GM21526 (cell line): Measurements from ENCODE around the gene TMEM51.
"Not testable (repeated sequence)": the region's sequence is repeated elsewhere in the genome, so short reads cannot be mapped to it uniquely, and the experiment has no call there.

Experiments used
- ATAC-seq: cut with Tn5 transposase; IDR thresholded peaks from one replicate; pipeline ENCODE4 v1.9.1; 2021; ENCODE audit warnings: moderate library complexity; ENCODE audit not compliant: unreplicated experiment, low FRiP score

Gene TMEM51

DNA sequence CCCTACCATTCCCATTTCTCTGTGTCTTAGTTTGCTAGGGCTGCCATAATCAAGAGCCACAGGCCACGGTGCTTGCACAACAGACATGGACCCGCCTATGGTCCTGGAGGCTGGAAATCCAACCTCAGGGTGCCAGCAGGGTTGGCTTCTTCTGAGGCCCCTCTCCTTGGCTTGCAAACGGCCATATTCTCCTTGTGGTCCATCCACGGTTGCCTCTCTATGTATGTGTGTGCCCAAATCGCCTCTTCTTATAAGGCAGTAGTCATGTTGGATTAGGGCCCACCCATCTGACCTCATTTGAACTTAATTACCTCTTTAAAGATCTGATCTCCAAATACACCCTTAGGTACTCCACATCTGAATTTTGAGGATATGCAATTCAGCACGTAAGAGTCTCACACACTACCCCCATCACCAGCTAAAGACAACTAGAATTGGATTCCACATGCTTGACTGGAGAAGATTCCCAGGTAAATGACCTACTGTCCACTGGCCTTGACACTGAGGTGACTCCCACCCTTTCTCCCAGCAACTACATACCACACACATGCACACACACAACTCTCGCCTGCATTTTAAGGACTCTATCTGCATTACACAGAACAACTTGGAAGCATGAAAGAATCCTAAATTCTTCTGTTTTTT, 28.3 kb upstream of the TMEM51 start:
- ATAC-seq, result no peak

DNA sequence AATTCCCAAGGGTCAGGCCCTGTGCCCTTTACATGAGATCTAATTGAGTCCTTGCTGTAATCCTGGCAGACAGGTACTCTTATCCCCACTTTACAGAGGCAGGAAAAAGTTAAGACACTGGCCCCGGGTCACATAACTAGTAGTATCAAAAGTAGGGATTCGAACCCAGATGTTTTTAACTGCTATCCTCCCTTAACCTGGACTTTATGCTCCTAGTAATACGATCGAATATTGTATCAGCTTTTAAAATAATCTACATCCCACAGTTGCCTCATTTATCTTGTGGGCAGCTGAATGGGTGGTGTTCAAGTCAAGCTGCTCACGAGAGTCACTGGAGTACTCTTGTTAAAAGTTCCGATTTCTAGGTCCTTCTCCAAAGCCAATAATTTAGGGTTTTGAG, 25.5 kb upstream of the TMEM51 start:
- no peak for ATAC-seq

DNA sequence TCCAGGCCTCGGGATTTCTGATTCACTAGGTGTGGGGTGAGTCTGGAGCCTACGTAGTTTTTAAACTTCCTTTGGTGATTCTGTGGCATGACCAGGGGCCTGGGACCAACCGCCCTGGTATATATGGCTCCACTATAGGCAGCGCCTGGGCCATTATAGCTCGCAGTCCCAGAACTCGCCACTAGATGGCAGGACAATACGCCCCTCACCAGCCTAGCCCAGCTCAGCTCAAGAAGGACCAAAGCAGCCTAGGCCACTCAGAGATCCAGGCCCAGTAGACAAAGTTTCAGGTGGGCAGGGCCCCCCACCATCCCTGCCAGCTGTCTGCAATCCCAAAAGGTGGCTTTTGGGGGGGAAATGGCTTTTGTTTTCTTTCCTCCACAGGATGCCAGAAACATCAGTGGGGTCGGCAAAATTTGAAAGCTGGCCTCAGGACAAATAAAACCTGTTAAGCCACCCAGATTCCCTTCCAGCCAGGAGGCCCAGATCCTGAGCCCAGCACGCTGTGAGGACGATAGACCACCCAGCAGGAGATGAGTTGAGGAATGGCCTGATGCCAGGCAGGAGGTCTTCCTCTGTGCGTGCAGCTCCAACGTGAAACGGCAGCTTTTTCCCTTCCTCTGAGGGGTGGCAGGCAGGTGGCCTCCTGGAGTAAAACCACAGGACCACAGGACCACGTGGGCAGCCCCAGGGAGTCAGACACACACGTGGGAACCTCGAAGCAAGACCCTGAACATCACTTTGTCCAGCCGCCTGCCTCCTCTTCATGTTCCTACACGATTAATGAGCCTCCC, 24.8 kb upstream of the TMEM51 start:
- no peak for ATAC-seq

DNA sequence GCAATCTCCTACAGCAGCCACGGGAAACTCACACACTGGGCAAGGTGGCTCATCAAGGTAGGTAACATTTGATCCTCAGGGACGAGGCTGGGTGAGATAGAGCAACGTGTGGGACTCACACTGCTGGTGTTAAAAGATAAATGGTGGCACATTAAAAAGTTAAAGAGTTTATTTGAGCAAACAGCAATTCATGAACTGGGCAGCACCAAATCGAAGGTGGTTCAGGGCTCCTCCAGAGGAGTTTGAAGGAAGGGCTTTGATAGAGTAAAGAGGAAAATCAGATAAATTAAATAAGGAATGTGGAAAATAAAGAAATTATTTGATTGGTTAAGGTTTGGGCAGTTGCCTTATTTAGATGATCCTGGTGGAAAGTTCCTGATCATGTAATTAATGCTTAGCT, 23.6 kb upstream of the TMEM51 start:
- ATAC-seq, result no peak

DNA sequence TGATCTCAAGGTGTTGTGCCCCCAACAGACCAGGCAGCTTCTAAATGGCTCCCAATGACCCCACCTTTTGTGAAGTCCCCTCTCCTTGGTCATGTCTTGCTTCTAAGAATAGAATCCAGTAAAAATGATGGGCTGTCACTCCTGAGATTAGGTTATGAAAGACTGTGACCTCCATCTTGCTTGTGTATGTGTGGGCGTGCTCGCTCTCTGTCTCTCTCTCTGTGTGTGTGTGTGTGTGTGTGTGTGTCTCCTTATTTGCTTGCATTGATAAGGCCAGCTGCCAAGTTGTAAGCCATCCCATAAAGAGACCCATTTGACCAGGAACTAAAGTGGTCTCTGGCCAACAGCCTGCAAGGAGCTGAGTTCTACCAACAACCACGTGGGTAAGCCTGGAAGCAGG, 22.9 kb upstream of the TMEM51 start:
- no peak for ATAC-seq

DNA sequence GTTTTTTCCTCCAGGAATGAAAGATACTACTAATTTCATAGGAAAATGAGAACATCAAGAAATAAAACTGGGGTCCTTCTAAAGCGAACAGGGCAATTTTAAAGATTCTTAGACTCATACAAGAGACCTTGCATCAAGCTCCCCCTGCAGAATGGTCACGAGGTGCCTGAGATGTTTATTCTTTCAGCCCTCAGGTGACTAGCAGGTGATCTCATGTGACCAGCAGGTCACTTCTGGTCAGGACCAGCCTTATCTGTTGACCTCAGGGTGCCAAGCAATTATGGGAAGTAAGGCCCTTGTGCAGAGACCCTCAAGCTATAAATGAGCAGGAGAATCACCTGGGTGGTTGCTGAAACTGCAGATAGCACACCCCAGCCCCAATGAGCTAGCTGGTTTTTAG, 20.6 kb upstream of the TMEM51 start:
- ATAC-seq, result no peak

DNA sequence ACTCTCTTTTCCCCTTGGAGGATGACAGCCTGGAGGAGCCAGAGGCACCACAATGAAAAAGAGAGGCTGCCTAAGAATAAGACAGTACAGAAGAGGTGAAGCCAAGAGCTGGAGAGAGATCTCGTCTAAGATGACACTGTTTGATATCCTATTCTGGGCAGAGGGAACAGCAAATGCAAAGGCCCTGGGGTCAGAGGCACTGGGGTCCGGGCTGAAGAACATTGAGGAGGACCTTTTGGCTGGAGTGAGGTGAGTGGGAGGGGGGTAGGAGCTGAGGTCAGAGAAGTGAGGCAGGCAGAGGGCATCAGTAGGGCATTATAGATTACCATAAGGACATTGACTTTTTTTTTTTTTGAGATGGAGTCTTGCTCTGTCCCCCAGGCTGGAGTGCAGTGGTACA, 19.3 kb upstream of the TMEM51 start:
- ATAC-seq, result no peak

DNA sequence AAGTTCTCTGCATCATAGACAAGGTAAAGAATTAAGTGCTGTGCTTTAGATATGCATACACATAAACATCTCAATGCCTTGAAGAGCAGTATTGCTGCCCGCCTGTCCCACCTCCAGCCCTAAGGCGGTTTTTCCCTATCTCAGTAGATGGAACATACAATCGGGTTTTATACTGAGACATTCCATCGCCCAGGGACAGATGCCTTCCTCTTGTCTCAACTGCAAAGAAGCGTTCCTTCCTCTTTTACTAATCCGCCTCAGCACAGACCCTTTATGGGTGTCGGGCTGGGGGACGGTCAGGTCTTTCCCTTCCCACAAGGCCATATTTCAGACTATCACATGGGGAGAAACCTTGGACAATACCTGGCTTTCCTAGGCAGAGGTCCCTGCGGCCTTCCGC, 17.9 kb upstream of the TMEM51 start:
- not testable (repeated sequence) for ATAC-seq

DNA sequence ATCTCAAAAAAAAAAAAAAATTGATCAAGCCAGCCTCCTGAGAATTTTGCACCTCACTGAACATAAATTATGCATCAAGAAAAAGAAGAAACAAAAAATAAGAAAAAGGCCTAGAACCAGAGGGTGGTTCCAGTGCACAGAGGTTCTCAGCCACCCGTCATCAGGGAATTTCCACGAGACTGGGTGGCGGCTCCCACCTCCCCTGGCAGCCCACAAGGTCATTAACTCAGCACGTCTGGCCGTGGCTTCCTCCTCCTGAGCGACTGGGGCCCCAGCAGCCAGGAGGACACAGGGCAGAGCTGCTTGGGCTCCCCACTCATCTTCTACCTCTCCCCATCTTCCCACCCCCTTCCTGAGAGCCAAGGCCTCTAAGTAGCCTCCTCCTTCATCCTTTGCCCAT, 15.7 kb upstream of the TMEM51 start:
- ATAC-seq, result no peak

DNA sequence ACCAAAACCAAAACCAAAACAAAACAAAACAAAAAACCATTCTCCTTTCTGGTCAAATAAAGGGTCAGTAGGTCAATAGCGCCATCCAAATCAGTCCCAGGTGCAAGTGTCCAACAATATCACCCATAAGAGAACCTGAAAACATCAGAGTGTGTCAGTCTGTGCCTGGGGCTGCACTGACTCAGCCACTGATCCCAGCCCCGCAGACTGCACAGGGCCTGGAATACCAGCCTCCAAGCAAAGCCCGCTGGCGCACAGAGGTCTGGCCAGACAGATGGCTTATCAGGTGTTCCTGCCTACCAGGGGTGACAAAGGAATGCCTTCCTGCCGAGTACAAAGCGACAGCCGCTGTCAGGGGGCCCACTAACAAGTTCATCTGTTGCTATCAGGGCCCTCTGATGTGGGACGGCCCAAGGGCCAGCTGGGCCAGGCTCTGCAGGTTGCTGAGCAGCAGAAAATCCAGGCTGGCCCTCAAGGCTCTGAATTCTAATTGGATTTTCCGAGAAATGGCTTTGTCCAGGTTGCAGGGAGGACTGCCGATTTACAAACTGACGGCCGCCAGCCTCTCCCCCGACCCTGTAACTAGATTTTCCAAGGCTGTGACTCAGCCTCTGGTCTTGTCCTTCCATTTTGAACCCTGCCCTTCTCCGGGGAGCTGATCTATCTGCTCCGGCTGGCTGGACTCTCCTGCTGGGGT, 13.7 kb upstream of the TMEM51 start:
- ATAC-seq, result no peak

DNA sequence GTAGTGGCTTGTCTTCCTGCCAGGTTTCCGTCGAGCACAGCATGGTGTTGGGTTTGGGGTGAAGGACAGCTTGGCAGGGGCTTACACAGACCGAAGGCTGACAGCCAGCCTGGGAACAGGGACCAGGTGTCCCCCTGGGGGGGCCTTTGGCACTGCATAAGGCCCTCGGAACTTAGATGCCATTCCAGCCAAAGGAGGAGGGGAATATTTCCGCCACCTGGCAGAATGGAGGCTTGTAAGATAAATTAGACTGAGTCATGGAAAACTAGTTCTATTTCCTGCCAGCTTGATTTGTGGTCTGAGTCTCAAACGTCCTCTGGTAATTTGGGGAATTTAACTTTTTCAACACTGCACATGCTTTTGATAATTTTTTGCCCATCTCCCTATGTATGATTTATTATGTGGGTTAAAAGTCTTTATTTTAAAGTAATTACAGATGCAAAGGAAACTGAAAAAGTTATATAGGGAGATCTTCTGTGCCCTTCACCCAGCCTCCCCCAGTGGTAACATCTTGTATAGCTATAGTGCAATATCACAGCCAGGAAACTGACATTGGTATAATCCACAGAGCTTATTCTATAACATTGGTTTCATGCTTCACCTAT, 11.5 kb upstream of the TMEM51 start:
- ATAC-seq, result no peak

DNA sequence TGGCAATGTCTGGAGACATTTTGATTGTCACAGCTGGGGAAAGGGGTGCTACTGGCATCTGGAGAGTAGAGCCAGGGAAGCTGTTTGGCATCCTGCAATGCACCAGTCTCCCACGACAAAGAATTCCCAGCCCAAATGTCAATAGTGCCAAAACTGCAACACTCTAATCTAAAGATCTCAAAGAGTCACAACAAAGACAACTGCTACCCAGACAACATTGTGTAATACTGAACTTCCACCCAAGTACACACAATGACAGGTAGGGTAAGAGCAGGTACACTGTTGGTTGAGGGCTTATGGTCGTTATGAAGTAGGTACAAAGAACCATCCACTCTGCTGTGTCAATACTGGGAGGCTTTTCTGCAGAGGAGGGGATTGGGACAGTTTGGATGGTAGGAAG, 8.2 kb upstream of the TMEM51 start:
- no peak for ATAC-seq

DNA sequence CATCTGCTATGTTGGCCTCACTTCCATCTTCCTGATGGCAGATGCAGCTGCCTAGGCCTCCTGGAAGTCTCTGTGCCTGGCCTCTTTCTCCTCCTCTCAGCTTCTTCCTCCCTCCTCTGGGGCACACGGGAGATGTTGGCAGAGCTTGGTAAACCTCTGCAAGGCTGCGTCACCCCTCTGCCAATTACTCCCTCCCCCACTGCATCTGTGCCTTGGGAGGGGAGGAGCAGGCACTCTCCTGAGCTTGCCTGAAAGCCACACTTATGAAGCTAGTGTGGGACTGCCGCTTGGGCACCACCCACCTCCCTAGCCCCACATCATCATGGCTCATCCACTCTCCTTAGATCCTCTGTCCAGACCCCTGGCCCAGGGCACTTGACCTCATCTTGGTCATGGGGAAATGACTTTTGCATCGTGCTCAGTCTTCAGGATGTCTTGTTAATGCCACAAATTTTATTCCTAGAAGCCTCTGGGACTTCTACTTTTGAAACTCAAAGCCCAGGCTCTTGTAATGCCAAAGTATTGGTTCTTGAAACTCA, 7.3 kb upstream of the TMEM51 start:
- ATAC-seq, result no peak

DNA sequence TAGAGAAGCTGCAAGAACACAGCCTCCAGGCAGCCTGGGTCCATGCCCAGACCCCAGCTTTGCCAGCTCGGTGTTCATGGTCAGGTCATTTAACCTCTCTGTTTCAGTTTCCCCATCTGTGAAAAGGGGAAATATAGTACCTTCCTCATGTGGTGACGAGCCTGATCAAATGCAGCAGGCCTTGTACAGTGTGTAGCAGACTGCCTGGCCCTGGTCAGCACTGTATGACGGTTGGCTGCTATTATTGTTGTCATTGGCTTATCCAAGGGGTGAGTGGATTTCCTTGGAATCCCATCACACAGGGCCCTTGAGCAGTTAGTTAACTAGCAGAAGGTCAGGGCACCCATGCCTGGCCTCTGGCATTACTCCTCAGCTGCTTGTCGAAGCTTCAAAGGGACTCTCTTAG, 6.6 kb upstream of the TMEM51 start:
- no peak for ATAC-seq

DNA sequence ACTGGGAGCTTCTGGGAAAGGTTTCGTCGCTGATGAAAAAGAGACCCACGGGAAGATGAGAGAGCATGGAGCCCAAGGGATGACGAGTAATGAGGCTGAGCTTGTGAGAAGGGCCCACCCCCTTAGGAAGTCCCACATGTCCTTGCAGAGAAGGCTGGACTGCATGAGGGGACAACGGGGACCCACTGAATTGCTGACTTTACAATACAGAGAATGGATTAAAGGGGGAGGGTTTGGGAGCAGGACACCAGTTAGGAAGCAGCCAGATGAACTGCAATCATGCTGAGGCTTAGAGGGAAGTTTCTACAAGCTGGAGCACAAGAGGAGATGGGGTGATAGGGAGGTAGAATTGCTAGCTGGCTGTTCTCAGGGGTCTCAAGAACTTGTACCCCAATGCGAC, 5.5 kb upstream of the TMEM51 start:
- no peak for ATAC-seq

DNA sequence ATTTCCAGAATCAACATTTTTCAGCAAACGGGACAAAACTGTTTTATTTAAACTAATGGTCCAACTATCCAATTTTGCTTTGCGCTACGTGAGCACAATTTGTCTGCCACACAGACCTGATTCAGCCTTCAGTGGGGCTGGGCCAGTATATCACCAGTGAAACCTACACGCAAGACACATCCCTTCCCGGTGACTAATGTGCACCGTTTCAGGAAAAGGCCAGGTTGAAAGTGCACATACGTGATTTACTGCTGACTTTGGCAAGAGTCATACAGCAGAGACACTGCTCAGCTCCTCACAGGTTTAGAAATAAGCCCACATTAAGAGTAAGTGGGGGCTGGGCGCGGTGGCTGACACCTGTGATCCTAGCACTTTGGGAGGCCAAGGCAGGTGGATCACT, 5.1 kb upstream of the TMEM51 start:
- ATAC-seq, result no peak

DNA sequence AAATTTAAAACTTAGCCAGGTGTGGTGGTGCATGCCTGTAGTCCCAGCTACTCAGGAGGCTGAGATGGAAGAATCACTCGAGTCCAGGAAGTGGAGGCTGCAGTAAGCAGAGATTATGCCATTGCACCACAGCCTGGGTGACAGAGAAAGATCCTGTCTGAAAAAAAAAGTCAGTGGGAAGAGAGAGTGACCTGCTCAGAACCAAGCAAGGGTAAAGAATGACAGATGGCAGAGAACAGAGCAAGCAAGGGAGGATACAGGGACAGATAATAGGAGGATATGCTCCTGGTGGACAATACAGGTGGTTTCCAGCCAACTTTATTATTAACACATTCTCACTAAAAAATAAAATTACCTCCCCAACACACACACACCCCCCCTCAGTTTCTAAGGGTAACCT, 4.6 kb upstream of the TMEM51 start:
- ATAC-seq, result no peak

DNA sequence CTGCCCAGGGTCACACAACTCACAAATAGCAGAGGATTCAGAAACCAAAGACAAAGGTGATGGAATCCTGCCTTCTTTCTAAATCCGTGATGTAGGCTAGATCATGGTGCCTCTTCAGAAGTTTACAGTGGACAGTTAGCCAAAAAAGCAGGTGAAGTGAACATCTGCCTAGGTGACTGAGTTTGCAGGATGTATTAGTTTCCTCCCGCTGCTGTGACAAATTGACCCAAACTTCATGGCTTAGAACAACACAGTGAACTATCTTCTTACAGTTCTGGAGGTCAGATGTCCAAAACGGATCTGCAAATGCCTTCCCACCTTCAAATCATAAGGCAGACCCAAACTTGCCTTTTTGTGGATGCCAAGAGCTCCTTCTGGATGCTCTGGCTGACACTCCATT, 3.2 kb upstream of the TMEM51 start:
- no peak for ATAC-seq

DNA sequence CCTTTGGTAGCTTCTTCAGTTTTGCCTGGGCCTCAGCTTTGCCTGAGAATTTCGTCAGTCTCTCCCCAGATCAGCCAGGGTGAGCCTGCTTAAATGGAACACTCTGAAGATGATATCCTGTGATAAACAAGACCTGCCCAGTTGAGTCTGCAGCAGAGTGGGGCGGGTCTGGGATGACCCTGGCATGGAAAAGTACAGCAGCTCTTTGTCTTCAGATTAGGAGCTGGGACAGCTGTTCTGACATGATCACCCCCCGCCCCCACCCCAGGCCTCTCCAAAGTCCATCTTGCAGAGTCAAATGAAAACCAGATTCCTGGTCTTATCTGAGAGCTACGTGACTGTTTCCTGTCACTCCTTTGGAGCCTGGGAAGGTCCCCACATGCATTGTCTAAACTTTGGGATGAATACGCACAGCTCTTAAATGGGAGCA, 2.2 kb upstream of the TMEM51 start:
- ATAC-seq, result no peak

DNA sequence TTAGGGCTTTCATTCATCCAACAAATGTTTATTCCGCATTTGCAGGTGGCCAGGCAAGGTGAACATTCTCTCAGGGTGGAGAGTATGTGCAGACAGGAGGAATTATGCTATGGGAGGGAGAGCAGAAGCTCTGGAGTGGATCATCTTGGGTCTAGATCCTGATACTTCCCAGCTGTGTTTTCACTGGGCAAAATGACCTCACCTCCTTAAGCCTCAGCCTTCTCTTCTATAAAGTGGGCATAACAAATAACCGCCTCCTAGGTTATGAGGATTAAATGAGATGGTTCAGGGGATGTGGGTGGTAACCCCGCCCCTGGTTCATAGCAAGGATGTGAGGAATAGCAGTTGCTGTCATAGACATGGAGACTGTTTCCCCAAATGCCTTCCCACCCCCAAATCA, 1.7 kb upstream of the TMEM51 start:
- ATAC-seq, result no peak
